ENCODE results near the gene KDM2A. TPM values are rescaled to one million over a fixed set of nuclear protein-coding genes. Genes with fewer than 3 reads are reported as not detected.
A peak's percentile ranks its signal among the peaks of the same experiment; 100 is the strongest.

Gene KDM2A
- total and polyA plus RNA-seq, 2 of the 13 experiments (the other 11 are each of a cell fraction or from before 2014, with no cell fraction given): 31.3 to 31.4 TPM

DNA sequence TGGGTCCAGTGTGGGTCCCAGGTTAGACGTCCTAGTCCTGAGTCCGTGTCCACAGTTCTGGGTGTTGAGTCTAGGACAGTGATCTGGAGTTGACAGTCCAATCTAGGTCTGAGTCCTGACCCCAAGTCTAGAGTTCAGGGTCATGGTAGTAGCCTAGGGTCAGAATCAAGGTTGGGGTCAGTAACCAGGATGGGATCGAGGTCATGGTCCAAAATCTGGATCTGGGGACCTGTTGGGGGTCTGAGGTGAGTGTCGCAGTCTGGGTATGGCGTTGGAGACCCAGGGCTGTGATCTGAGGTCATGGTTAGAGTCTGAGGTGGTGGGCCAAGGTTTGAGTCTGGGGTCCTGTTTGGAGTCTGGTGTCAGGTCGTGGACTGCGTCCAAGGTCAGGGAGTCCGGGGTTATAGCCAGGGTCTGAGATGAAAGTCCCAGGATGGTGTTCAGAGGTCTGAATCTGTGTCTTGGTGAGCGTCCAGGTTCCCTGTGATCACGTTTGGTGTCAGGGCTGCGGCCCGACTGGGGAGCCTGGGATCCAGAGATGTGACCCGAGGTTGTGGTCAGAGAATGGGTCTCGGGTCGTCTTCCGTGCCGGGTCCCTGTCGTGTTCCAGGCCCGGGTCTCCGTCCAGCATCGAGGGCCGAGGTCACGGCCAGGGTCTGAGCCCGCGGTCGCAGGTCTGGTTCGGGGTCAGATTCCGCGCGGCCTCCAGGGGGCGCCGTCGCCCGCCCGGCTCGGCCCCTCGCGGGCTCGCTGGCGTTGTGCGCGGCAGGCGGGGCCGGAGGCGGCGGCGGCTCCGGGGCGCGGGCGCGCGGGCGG is 146.8 kb downstream of the KDM2A start (continued):
- TF ChIP-seq IRX3 (CRISPR knock-in tag; IDR thresholded peaks at IDR 0.05; ENCODE audit: borderline replicate concordance, low read depth) (no peak), ZEB1 (IDR thresholded peaks at IDR 0.05; ENCODE audit: insufficient replicate concordance, low read depth) (no peak), XBP1 (CRISPR knock-in tag; IDR thresholded peaks at IDR 0.05) (no peak), ZNF207 (IDR thresholded peaks at IDR 0.05; ENCODE audit: borderline replicate concordance) (no peak), ZNF598 (CRISPR knock-in tag; IDR thresholded peaks at IDR 0.05; ENCODE audit: borderline replicate concordance) (0 out of 2 replicates have a peak, but pooled peaks have one; percentile 56), CHCHD3 (CRISPR knock-in tag; IDR thresholded peaks at IDR 0.05) (no peak), ZNF878 (CRISPR knock-in tag; IDR thresholded peaks at IDR 0.05) (no peak)
- TF ChIP-seq, protein P1, sequence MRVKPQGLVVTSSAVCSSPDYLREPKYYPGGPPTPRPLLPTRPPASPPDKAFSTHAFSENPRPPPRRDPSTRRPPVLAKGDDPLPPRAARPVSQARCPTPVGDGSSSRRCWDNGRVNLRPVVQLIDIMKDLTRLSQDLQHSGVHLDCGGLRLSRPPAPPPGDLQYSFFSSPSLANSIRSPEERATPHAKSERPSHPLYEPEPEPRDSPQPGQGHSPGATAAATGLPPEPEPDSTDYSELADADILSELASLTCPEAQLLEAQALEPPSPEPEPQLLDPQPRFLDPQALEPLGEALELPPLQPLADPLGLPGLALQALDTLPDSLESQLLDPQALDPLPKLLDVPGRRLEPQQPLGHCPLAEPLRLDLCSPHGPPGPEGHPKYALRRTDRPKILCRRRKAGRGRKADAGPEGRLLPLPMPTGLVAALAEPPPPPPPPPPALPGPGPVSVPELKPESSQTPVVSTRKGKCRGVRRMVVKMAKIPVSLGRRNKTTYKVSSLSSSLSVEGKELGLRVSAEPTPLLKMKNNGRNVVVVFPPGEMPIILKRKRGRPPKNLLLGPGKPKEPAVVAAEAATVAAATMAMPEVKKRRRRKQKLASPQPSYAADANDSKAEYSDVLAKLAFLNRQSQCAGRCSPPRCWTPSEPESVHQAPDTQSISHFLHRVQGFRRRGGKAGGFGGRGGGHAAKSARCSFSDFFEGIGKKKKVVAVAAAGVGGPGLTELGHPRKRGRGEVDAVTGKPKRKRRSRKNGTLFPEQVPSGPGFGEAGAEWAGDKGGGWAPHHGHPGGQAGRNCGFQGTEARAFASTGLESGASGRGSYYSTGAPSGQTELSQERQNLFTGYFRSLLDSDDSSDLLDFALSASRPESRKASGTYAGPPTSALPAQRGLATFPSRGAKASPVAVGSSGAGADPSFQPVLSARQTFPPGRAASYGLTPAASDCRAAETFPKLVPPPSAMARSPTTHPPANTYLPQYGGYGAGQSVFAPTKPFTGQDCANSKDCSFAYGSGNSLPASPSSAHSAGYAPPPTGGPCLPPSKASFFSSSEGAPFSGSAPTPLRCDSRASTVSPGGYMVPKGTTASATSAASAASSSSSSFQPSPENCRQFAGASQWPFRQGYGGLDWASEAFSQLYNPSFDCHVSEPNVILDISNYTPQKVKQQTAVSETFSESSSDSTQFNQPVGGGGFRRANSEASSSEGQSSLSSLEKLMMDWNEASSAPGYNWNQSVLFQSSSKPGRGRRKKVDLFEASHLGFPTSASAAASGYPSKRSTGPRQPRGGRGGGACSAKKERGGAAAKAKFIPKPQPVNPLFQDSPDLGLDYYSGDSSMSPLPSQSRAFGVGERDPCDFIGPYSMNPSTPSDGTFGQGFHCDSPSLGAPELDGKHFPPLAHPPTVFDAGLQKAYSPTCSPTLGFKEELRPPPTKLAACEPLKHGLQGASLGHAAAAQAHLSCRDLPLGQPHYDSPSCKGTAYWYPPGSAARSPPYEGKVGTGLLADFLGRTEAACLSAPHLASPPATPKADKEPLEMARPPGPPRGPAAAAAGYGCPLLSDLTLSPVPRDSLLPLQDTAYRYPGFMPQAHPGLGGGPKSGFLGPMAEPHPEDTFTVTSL (CRISPR knock-in tag; IDR thresholded peaks at IDR 0.05; ENCODE audit: borderline replicate concordance): no peak
- TF ChIP-seq, protein P2, sequence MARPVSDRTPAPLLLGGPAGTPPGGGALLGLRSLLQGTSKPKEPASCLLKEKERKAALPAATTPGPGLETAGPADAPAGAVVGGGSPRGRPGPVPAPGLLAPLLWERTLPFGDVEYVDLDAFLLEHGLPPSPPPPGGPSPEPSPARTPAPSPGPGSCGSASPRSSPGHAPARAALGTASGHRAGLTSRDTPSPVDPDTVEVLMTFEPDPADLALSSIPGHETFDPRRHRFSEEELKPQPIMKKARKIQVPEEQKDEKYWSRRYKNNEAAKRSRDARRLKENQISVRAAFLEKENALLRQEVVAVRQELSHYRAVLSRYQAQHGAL (CRISPR knock-in tag; IDR thresholded peaks at IDR 0.05; ENCODE audit: not compliant biosample characterization): no peak
- TF ChIP-seq, protein P3, sequence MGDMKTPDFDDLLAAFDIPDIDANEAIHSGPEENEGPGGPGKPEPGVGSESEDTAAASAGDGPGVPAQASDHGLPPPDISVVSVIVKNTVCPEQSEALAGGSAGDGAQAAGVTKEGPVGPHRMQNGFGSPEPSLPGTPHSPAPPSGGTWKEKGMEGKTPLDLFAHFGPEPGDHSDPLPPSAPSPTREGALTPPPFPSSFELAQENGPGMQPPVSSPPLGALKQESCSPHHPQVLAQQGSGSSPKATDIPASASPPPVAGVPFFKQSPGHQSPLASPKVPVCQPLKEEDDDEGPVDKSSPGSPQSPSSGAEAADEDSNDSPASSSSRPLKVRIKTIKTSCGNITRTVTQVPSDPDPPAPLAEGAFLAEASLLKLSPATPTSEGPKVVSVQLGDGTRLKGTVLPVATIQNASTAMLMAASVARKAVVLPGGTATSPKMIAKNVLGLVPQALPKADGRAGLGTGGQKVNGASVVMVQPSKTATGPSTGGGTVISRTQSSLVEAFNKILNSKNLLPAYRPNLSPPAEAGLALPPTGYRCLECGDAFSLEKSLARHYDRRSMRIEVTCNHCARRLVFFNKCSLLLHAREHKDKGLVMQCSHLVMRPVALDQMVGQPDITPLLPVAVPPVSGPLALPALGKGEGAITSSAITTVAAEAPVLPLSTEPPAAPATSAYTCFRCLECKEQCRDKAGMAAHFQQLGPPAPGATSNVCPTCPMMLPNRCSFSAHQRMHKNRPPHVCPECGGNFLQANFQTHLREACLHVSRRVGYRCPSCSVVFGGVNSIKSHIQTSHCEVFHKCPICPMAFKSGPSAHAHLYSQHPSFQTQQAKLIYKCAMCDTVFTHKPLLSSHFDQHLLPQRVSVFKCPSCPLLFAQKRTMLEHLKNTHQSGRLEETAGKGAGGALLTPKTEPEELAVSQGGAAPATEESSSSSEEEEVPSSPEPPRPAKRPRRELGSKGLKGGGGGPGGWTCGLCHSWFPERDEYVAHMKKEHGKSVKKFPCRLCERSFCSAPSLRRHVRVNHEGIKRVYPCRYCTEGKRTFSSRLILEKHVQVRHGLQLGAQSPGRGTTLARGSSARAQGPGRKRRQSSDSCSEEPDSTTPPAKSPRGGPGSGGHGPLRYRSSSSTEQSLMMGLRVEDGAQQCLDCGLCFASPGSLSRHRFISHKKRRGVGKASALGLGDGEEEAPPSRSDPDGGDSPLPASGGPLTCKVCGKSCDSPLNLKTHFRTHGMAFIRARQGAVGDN (CRISPR knock-in tag; IDR thresholded peaks at IDR 0.05): peak; percentile 68
